Measurements from ENCODE around the gene HSP90AA1.

DNA sequence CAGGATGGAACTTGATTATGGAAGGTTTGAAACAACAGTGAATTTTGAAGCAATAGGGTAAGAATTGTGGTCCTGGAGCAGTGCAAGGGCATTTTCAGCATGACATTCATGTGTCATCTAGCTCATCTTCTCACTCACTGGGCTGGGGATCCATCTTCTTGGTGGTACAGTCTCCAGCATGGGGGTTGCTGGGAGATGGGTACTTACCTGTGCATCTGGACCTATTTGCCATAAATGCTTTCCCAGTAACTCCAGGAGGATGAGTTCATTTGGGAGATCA, 7.2 kb downstream of the HSP90AA1 start:
- TF ChIP-seq CREB1 (CRISPR knock-in tag; IDR thresholded peaks at IDR 0.05; ENCODE audit: low read depth) (no peak), JUNB (IDR thresholded peaks at IDR 0.05; ENCODE audit: unreplicated experiment) (no peak), POLR2AphosphoS5 (IDR thresholded peaks at IDR 0.05; ENCODE audit: low read depth) (no peak), EZH2 (IDR thresholded peaks at IDR 0.05; ENCODE audit: low read depth, unreplicated experiment) (no peak), STAT1 (IDR thresholded peaks at IDR 0.05; ENCODE audit: unreplicated experiment) (no peak)
- TF ChIP-seq, protein P1, sequence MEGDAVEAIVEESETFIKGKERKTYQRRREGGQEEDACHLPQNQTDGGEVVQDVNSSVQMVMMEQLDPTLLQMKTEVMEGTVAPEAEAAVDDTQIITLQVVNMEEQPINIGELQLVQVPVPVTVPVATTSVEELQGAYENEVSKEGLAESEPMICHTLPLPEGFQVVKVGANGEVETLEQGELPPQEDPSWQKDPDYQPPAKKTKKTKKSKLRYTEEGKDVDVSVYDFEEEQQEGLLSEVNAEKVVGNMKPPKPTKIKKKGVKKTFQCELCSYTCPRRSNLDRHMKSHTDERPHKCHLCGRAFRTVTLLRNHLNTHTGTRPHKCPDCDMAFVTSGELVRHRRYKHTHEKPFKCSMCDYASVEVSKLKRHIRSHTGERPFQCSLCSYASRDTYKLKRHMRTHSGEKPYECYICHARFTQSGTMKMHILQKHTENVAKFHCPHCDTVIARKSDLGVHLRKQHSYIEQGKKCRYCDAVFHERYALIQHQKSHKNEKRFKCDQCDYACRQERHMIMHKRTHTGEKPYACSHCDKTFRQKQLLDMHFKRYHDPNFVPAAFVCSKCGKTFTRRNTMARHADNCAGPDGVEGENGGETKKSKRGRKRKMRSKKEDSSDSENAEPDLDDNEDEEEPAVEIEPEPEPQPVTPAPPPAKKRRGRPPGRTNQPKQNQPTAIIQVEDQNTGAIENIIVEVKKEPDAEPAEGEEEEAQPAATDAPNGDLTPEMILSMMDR (conservative IDR thresholded peaks at IDR 0.05; ENCODE audit: low read depth in 2 of 2), result no peak
- TF ChIP-seq, protein P2, sequence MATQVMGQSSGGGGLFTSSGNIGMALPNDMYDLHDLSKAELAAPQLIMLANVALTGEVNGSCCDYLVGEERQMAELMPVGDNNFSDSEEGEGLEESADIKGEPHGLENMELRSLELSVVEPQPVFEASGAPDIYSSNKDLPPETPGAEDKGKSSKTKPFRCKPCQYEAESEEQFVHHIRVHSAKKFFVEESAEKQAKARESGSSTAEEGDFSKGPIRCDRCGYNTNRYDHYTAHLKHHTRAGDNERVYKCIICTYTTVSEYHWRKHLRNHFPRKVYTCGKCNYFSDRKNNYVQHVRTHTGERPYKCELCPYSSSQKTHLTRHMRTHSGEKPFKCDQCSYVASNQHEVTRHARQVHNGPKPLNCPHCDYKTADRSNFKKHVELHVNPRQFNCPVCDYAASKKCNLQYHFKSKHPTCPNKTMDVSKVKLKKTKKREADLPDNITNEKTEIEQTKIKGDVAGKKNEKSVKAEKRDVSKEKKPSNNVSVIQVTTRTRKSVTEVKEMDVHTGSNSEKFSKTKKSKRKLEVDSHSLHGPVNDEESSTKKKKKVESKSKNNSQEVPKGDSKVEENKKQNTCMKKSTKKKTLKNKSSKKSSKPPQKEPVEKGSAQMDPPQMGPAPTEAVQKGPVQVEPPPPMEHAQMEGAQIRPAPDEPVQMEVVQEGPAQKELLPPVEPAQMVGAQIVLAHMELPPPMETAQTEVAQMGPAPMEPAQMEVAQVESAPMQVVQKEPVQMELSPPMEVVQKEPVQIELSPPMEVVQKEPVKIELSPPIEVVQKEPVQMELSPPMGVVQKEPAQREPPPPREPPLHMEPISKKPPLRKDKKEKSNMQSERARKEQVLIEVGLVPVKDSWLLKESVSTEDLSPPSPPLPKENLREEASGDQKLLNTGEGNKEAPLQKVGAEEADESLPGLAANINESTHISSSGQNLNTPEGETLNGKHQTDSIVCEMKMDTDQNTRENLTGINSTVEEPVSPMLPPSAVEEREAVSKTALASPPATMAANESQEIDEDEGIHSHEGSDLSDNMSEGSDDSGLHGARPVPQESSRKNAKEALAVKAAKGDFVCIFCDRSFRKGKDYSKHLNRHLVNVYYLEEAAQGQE (IDR thresholded peaks at IDR 0.05; ENCODE audit: unreplicated experiment), result no peak

All from GM23338 (cell line).